ENCODE measurements around the gene PLAC1. TPM values are rescaled to one million over a fixed set of nuclear protein-coding genes. Genes with fewer than 3 reads are reported as not detected.

The PLAC1 gene
- total RNA-seq, 1 donor: 0.09 TPM

DNA sequence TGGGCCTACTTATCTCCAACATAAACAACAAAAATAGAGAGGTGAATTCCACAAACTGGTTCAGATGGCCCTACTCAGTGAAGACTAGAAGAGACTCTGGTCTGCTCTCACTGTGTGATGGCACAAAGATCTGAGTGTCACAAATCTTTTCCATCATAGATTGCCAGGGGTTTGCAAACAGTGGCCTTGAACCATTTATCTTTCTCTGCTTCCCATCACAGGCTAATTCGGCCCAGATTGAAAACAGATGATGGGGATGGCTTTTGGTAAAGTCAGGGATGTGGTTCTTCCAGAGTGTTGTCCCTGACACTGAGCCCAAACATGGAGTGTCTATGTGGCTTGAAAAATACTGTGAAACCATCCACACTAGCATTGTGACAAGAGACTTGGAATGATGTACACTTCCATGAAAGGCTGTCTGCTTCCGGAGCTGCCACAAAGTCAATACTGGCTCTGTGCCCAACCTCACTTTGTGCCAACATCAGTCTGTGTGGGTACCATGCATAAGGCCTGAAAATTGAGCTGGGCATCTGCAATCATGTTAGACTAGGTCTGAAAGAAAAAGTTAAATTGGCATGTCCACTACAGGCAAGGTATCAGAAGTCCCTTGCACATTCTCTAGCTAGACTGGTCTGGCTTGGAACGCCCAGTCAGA, 25.2 kb upstream of the PLAC1 start:
- DNase-seq (ENCODE audit: low read depth): no peak
- TF ChIP-seq, protein P1, sequence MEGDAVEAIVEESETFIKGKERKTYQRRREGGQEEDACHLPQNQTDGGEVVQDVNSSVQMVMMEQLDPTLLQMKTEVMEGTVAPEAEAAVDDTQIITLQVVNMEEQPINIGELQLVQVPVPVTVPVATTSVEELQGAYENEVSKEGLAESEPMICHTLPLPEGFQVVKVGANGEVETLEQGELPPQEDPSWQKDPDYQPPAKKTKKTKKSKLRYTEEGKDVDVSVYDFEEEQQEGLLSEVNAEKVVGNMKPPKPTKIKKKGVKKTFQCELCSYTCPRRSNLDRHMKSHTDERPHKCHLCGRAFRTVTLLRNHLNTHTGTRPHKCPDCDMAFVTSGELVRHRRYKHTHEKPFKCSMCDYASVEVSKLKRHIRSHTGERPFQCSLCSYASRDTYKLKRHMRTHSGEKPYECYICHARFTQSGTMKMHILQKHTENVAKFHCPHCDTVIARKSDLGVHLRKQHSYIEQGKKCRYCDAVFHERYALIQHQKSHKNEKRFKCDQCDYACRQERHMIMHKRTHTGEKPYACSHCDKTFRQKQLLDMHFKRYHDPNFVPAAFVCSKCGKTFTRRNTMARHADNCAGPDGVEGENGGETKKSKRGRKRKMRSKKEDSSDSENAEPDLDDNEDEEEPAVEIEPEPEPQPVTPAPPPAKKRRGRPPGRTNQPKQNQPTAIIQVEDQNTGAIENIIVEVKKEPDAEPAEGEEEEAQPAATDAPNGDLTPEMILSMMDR (IDR thresholded peaks at IDR 0.05; ENCODE audit: insufficient read depth, low read length): no peak
- no peak overlapping the region for H3K4me3 ChIP-seq (ENCODE audit: low read depth, low read length)

DNA sequence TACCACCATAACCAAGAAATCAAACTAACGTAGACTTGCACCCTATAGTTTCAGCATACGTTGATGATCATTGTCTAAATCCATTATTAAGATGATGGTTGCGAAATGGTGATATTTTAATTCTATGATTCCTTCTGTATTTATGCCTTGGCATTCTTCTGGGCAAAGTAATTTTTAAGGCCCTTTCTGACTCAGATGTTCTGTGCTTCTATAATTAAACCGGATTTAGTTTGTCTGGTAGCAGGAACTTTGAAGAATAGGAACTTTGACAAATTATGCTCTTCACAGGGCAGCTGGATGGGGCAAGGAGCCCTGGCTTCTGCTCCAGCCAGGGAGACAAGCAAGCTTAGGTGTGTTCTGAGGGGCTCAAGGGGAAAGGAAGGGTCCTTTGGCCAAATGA, 23.8 kb upstream of the PLAC1 start:
- no peak for DNase-seq (ENCODE audit: low read depth)

DNA sequence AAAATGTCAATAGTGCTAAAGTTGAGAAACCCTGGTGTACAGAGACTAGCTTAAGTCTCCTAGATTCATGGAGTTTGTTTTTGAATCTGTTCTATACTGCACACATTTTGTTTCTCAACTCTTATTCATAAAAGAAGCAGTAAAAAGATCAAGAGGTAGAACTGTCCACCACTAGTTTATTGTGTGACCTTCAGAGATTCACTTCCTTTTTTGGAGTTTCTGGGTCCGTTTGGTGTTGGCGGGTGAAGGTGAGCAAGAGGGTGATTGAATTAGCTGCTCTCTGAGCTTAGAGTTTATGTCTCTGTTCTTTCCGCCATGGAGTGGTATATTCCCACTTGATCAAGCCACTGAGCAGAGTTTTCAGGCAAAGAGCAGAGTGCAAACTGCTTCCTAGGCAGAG, 21.4 kb upstream of the PLAC1 start:
- DNase-seq (ENCODE audit: low read depth): no peak
- no peak overlapping the region for H3K4me3 ChIP-seq (ENCODE audit: low read depth, low read length)
- TF ChIP-seq, protein P1 (IDR thresholded peaks at IDR 0.05; ENCODE audit: insufficient read depth, low read length): no peak

More for the DNA sequence above, 23.8 kb upstream of the PLAC1 start:
- TF ChIP-seq, protein P1 (IDR thresholded peaks at IDR 0.05; ENCODE audit: insufficient read depth, low read length): no peak
- no peak overlapping the region for H3K4me3 ChIP-seq (ENCODE audit: low read depth, low read length)

DNA sequence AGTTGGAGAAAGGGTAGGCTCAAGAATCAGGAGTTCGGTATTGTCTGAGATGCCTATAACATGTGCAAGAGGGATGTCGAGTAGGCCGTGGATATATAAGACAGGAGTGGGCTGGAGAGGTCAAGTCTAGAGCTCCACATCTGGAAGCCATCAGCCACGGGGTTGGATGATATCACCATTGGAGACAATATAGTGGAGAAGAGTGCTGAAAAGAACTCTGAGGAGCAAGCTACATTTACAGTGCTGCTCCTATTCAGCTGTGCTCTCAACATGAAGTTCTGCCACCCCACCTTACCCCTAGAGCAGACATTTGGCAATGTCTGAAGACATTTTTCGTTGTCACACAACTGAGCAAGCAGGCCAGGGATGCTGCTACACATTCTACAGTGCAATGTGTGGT, 20.9 kb upstream of the PLAC1 start:
- TF ChIP-seq, protein P1 (IDR thresholded peaks at IDR 0.05; ENCODE audit: insufficient read depth, low read length): no peak
- no peak overlapping the region for H3K4me3 ChIP-seq (ENCODE audit: low read depth, low read length)
- DNase-seq (ENCODE audit: low read depth): peak; percentile 66

DNA sequence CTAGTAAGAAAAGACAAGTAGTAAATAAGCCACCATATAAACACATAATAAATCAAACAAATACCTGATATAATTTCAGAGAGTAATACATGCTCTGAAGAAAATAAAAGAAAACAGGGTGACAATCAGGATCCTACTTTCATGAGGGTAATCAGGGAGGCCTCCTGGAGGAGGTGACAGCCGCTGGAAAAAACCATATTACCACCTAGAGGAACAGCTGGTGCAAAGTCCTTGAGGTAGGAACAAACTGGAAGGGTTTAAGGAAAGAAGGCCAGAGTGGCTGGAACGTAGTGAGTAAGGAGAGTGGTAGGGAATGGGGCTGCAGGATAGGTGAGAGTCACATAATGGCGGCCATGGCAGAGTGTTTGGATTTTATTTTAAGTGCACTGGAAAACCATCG, 19.1 kb upstream of the PLAC1 start:
- TF ChIP-seq, protein P1 (IDR thresholded peaks at IDR 0.05; ENCODE audit: insufficient read depth, low read length): no peak
- DNase-seq (ENCODE audit: low read depth): no peak
- H3K4me3 ChIP-seq (ENCODE audit: low read depth, low read length): no peak overlapping the region

DNA sequence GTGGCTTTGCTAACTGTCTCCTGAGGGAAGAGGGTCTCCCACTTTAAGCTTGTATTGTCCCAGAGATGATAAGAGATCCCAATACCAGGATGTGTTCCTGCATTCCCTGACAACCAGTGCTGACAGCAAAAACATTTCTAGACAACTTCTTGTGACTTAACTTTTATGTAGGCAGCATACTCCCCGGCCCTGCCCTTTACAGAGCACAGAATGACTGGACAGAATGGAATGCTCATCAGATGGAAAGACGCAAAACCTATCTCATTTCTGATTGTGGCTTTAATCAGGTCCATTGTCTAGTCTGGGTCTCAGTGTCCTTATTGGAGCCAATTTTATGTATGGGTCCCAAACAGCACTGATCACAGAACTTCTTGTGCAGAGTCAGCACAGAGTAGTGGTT, 18.2 kb upstream of the PLAC1 start:
- no peak overlapping the region for H3K4me3 ChIP-seq (ENCODE audit: low read depth, low read length)
- peak; percentile 79 for DNase-seq (ENCODE audit: low read depth)
- TF ChIP-seq, protein P1 (IDR thresholded peaks at IDR 0.05; ENCODE audit: insufficient read depth, low read length): no peak

DNA sequence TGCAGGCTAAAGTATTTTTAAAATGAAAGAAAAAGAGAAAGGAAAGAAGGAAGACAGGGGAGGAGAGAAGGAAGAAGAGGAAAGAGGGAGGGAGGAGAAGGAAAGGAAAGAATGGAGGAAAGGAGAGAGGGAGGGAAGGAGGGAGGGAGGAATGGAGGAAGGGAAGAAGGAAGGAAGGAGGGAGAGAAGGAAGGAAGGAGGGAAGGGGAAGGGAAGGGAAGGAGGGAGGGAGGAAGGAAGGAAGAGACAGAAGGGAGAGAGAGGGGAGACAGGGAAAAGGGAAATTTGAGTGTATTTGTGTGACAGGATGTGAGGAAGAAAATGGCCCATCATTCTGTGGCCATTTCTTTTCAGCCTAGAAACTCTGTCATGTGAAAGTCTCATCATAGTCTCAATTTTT, 14.9 kb upstream of the PLAC1 start:
- no peak for DNase-seq (ENCODE audit: low read depth)
- TF ChIP-seq, protein P1 (IDR thresholded peaks at IDR 0.05; ENCODE audit: insufficient read depth, low read length): no peak
- no peak overlapping the region for H3K4me3 ChIP-seq (ENCODE audit: low read depth, low read length)

All from fibroblast of the aortic adventitia (primary cell).